ENCODE data around the gene NBEA.

DNA sequence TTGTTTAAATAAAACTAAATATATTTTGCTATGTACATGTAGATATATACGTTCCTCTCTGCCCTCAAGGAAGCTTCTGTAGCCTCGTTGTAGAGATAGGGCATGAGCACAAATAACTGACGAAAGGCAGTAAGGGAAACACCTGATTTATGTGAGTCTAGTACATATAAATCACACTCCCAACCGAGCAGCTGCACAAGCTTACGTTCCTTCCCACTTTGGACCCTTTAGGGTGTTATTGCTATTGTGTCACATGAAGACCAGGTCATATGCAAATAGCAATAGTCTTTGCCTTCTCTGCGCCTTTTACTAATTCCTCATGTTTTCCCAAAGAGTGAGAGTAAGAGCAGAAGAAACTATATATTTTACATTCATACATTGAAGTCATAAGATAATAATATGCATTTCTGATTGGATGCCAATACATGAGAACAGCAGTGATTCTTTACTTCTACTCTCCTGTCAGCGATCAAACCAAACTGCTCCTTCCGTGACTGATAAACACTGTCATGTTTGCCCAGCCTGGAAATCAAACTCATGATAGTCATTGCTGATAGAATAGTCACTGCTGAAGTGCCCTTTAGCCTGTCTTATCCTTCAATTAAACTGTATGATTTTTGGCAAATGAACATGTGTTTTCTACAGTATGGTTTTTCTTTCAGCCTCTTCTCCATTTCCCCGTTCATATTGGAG, 661.7 kb downstream of the NBEA start:
- TF ChIP-seq EP300 (IDR thresholded peaks at IDR 0.05) (no peak), POLR2A (IDR thresholded peaks at IDR 0.05) (no peak)

Measured in stomach (tissue), 4 donors.